Ovary (tissue), 3 donors: ENCODE results near the gene PAQR3.

Experiments
- POLR2A ChIP-seq: fragments of 450-650 bp; IDR thresholded peaks from one replicate; pipeline ENCODE4 v1.6.1; 2017; ENCODE audit warnings: antibody characterized with exemption, mild to moderate bottlenecking, moderate library complexity
- TF ChIP-seq, protein P1 (sequence below), 3 donors: fragments of 450-650 bp in 2 of 3; fragments of 200-600 bp in 1 of 3; IDR thresholded peaks; one replicate each; pipeline versions ENCODE4 v1.5.1 to v1.8.0; 2016 to 2022; ENCODE audit warnings: antibody characterized with exemption in 3 of 3, mild to moderate bottlenecking in 1 of 3
- donor health status: DM: no; HTN: no; CAD: no.

DNA sequence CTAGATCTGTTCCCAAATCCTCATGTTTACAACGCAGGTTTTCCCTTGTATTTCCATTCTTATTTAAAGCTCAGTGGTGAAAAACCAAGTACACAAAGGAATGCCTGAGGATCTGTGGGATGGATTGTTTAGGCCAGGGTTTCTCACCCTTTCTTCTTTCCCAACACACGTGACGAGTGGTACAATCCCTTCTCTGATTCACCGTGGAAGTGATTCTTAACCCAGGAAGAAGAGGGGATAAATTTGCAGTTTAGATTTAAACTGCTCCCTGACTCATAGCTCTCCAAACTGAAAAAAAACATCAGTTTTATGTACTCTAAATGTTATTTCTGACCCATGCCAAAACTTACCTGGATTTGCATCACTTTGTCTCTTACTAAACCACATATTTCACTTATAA, 17.0 kb downstream of the PAQR3 start:
- TF ChIP-seq, protein P1, sequence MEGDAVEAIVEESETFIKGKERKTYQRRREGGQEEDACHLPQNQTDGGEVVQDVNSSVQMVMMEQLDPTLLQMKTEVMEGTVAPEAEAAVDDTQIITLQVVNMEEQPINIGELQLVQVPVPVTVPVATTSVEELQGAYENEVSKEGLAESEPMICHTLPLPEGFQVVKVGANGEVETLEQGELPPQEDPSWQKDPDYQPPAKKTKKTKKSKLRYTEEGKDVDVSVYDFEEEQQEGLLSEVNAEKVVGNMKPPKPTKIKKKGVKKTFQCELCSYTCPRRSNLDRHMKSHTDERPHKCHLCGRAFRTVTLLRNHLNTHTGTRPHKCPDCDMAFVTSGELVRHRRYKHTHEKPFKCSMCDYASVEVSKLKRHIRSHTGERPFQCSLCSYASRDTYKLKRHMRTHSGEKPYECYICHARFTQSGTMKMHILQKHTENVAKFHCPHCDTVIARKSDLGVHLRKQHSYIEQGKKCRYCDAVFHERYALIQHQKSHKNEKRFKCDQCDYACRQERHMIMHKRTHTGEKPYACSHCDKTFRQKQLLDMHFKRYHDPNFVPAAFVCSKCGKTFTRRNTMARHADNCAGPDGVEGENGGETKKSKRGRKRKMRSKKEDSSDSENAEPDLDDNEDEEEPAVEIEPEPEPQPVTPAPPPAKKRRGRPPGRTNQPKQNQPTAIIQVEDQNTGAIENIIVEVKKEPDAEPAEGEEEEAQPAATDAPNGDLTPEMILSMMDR (IDR thresholded peaks at IDR 0.05), result no peak
- TF ChIP-seq POLR2A, result no peak
